ENCODE results near the gene AP3B1. TPM values are rescaled to one million over a fixed set of nuclear protein-coding genes. Genes with fewer than 3 reads are reported as not detected.

Gene AP3B1
- total and polyA plus RNA-seq, 4 donors = 26.4 to 50.4 (median 33.3) TPM

DNA sequence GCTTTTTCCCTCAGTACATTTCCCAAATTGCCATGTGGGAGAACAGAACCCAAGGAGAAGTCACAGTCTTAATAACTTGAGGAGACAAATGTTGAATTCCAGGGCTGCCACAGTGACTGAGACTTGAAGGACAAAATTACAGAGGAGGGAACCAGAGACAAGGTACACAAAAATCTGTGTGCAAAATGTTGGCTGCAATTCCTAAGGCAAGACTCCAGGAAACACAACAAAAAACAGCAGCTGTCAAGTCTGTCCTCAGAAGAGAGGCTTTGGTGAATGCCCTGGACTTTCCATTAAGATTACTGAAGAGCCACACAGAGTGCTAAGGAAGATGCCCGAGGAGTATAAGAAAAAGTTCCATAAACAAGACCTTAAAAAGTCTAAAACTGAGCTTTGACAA is 21.1 kb downstream of the AP3B1 start:
- H3K9ac ChIP-seq (ENCODE audit: insufficient read depth in 1 of 2, low read length in 2 of 2) = no peak overlapping the region
- peaks cover 0 to 6% (median 0%) of the 10 kb centered on the region in 5 donors for H3K4me1 ChIP-seq (ENCODE audit: control insufficient read depth in 5 of 5, insufficient read depth in 5 of 5, low read length in 5 of 5)
- ATAC-seq (ENCODE audit: insufficient read depth, low FRiP score) (no peak), DNase-seq (peak in 1 of 3 donors; percentile 16)
- no peak overlapping the region for H3K4me3 ChIP-seq
- H3K27me3 ChIP-seq (ENCODE audit: control insufficient read depth in 3 of 3, insufficient read depth in 3 of 3, low read length in 2 of 3) = no peaks in the 10 kb centered on the region
- TF ChIP-seq, protein P1, sequence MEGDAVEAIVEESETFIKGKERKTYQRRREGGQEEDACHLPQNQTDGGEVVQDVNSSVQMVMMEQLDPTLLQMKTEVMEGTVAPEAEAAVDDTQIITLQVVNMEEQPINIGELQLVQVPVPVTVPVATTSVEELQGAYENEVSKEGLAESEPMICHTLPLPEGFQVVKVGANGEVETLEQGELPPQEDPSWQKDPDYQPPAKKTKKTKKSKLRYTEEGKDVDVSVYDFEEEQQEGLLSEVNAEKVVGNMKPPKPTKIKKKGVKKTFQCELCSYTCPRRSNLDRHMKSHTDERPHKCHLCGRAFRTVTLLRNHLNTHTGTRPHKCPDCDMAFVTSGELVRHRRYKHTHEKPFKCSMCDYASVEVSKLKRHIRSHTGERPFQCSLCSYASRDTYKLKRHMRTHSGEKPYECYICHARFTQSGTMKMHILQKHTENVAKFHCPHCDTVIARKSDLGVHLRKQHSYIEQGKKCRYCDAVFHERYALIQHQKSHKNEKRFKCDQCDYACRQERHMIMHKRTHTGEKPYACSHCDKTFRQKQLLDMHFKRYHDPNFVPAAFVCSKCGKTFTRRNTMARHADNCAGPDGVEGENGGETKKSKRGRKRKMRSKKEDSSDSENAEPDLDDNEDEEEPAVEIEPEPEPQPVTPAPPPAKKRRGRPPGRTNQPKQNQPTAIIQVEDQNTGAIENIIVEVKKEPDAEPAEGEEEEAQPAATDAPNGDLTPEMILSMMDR (IDR thresholded peaks at IDR 0.05; ENCODE audit: control extremely low read depth, extremely low read depth) = no peak
- no peaks in the 10 kb centered on the region for H3K9me3 ChIP-seq (ENCODE audit: control insufficient read depth in 4 of 4, insufficient read depth in 3 of 4, low read length in 3 of 4)
- WGBS, 2 donors = 72 to 89% methylated on average over 1 of the region's 1 CpG
- H3K36me3 ChIP-seq (ENCODE audit: control insufficient read depth in 4 of 4, insufficient read depth in 4 of 4, low read length in 4 of 4) = peaks cover 0 to 3% (median 0%) of the 10 kb centered on the region in 4 donors
- H3K27ac ChIP-seq (ENCODE audit: low read depth in 1 of 2, low read length in 1 of 2) = no peak overlapping the region

DNA sequence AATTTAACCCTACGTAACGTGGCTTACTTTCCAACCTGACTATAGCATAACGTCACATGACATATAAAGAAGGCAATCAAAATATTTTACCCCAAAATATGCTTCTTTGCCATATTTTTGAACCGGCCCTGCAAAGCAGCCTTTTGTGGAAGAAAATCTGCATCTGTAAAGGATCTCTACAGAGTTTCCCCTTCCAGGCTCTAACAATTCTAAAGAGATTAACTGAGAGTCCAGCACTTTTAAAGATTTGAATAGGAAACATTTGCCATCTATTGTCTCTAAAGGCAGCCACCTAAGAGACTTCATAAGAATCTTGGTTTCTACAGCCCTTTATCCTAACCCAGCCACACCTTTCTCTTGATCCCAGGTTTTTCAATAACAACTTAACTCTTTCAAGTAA is 22.7 kb downstream of the AP3B1 start:
- H3K9ac ChIP-seq (ENCODE audit: insufficient read depth in 1 of 2, low read length in 2 of 2) = no peak overlapping the region
- H3K36me3 ChIP-seq (ENCODE audit: control insufficient read depth in 4 of 4, insufficient read depth in 4 of 4, low read length in 4 of 4) = peaks cover 0 to 3% (median 0%) of the 10 kb centered on the region in 4 donors
- ATAC-seq (ENCODE audit: insufficient read depth, low FRiP score) = no peak
- DNase-seq = no peak
- H3K27me3 ChIP-seq (ENCODE audit: control insufficient read depth in 3 of 3, insufficient read depth in 3 of 3, low read length in 2 of 3) = no peaks in the 10 kb centered on the region
- H3K9me3 ChIP-seq (ENCODE audit: control insufficient read depth in 4 of 4, insufficient read depth in 3 of 4, low read length in 3 of 4) = no peaks in the 10 kb centered on the region
- TF ChIP-seq, protein P1 (IDR thresholded peaks at IDR 0.05; ENCODE audit: control extremely low read depth, extremely low read depth) = no peak
- H3K4me1 ChIP-seq (ENCODE audit: control insufficient read depth in 5 of 5, insufficient read depth in 5 of 5, low read length in 5 of 5) = peaks cover 0 to 8% (median 0%) of the 10 kb centered on the region in 5 donors
- H3K27ac ChIP-seq (ENCODE audit: low read depth in 1 of 2, low read length in 1 of 2) = no peak overlapping the region
- WGBS, 2 donors = 94 to 97% methylated on average over 4 of the region's 4 CpGs
- no peak overlapping the region for H3K4me3 ChIP-seq

DNA sequence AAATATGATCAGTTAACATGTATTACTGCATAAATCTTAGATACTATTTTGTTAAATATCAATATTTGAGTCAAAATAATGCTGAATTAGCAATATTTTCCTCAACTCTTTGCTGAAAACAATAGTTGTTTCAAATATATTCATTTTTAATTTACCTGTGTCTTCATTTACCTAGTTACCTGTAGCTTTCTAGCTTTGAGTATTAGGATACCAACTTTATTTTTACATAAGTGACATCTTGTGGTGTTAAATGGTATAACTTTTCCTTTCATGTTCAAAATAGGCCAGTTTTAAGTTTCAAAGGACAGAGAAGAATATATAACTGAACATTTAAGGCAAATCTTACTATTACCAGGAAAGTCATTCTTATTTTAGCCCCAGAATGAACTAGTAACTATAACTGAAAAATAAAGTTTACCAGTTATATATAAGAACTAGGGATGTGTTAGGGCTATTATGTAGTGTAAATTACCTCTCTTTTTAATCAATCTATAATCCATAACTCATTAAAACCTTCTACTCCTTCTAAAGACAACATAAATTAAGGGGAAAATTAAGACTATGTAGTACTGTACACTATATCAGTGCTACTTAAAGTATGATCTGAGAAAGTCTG is 25.3 kb downstream of the AP3B1 start:
- TF ChIP-seq, protein P1 (IDR thresholded peaks at IDR 0.05; ENCODE audit: control extremely low read depth, extremely low read depth) = no peak
- no peaks in the 10 kb centered on the region for H3K27me3 ChIP-seq (ENCODE audit: control insufficient read depth in 3 of 3, insufficient read depth in 3 of 3, low read length in 2 of 3)
- no peak overlapping the region for H3K9ac ChIP-seq (ENCODE audit: insufficient read depth in 1 of 2, low read length in 2 of 2)
- ATAC-seq (ENCODE audit: insufficient read depth, low FRiP score) (no peak), DNase-seq (peak in 1 of 3 donors; percentile 26)
- H3K27ac ChIP-seq (ENCODE audit: low read depth in 1 of 2, low read length in 1 of 2) = no peak overlapping the region
- H3K4me1 ChIP-seq (ENCODE audit: control insufficient read depth in 5 of 5, insufficient read depth in 5 of 5, low read length in 5 of 5) = peaks cover 0 to 8% (median 0%) of the 10 kb centered on the region in 5 donors
- peaks cover 0 to 7% (median 5%) of the 10 kb centered on the region in 4 donors for H3K36me3 ChIP-seq (ENCODE audit: control insufficient read depth in 4 of 4, insufficient read depth in 4 of 4, low read length in 4 of 4)
- H3K4me3 ChIP-seq = no peak overlapping the region
- H3K9me3 ChIP-seq (ENCODE audit: control insufficient read depth in 4 of 4, insufficient read depth in 3 of 4, low read length in 3 of 4) = no peaks in the 10 kb centered on the region

DNA sequence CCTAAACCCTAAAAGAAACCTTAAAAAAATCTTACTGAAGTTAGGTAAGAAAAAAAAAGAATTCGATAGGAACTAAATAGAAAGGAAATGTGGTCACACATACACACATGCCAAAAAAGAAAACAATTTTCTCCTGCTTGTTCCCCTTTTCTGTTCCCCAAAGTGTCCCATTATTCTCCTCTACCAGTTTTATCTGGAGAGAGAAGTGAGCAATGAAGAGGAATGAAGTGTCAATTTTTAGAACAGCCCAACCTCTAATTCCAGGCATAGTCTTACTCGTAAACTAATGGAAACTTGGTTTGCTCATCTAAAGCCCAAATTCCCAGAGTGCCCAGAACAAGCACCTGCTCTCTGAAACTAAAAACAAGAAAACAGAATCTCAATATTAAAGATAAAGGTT is 26.1 kb downstream of the AP3B1 start:
- Histone ChIP-seq H3K27me3 (ENCODE audit: control insufficient read depth in 3 of 3, insufficient read depth in 3 of 3, low read length in 2 of 3) (no peaks in the 10 kb centered on the region), H3K4me1 (ENCODE audit: control insufficient read depth in 5 of 5, insufficient read depth in 5 of 5, low read length in 5 of 5) (peaks cover 0 to 4% (median 0%) of the 10 kb centered on the region in 5 donors), H3K9me3 (ENCODE audit: control insufficient read depth in 4 of 4, insufficient read depth in 3 of 4, low read length in 3 of 4) (no peaks in the 10 kb centered on the region), H3K9ac (ENCODE audit: insufficient read depth in 1 of 2, low read length in 2 of 2) (no peak overlapping the region), H3K36me3 (ENCODE audit: control insufficient read depth in 4 of 4, insufficient read depth in 4 of 4, low read length in 4 of 4) (peaks cover 0 to 7% (median 5%) of the 10 kb centered on the region in 4 donors), H3K4me3 (no peak overlapping the region), H3K27ac (ENCODE audit: low read depth in 1 of 2, low read length in 1 of 2) (no peak overlapping the region)
- 26 to 50% methylated on average over 2 of the region's 2 CpGs for WGBS, 2 donors
- TF ChIP-seq, protein P1 (IDR thresholded peaks at IDR 0.05; ENCODE audit: control extremely low read depth, extremely low read depth) = no peak
- ATAC-seq (ENCODE audit: insufficient read depth, low FRiP score) = no peak
- no peak for DNase-seq
